ENCODE measurements around the gene MRPL50.

- TF ChIP-seq CTCF (IDR thresholded peaks at IDR 0.05) = no peak
- TF ChIP-seq POLR2A (IDR thresholded peaks at IDR 0.05) = no peak
Measured at GRCh38 chr9:101442736-101443135, 44.3 kb upstream of the MRPL50 start.

All from uterus (tissue), 2 donors.